Upper lobe of right lung (tissue), 1 donor: ENCODE results near the gene RETREG1. TPM values are rescaled to one million over a fixed set of nuclear protein-coding genes. Genes with fewer than 3 reads are reported as not detected.

Source experiments
- ATAC-seq: fragments of 200-7000 bp; cut with Tn5 transposase; one replicate; pipeline ENCODE4 v1.9.1; 2020; ENCODE audit warnings: mild to moderate bottlenecking, moderate library complexity
- DNase-seq: peaks from one replicate; pipeline ENCODE4 v3.0.0-alpha.2; 2020
- H3K27ac ChIP-seq: fragments of 200-600 bp; one replicate; pipeline ENCODE4 v1.8.0; 2022
- H3K27me3 ChIP-seq: fragments of 200-600 bp; one replicate; pipeline ENCODE4 v1.8.0; 2022; ENCODE audit warnings: mild to moderate bottlenecking
- H3K36me3 ChIP-seq: fragments of 200-600 bp; one replicate; pipeline ENCODE4 v1.8.0; 2022
- H3K4me1 ChIP-seq: fragments of 200-600 bp; one replicate; pipeline ENCODE4 v1.8.0; 2022
- H3K4me3 ChIP-seq: fragments of 200-600 bp; one replicate; pipeline ENCODE4 v1.8.0; 2022; ENCODE audit warnings: mild to moderate bottlenecking
- H3K9me3 ChIP-seq: fragments of 200-600 bp; one replicate; pipeline ENCODE4 v1.8.0; 2022
- intact Hi-C: fragments of 100-400 bp; cut with DNase I; formaldehyde crosslinking; loops from one replicate; pipeline ENCODE4 v1.11.0; 2022
- total RNA-seq: library from RNA; stranded (reverse); fragmentation: NEBNext Ultra II Directional; extraction: Animal tissue kit (Norgen Biotek cat#: 25700); gene quantifications from one replicate; pipeline ENCODE4 v1.2.1, GENCODE V29; 2021
- TF ChIP-seq, protein P1 (sequence below): fragments of 200-600 bp; IDR thresholded peaks from one replicate; pipeline ENCODE4 v1.8.0; 2022; ENCODE audit warnings: antibody characterized with exemption
- donor health status: DM: no; HTN: yes; CAD: no; lungs with severe emphysema.

The RETREG1 gene
- total RNA-seq, 1 donor from 2014 or later, result 22.8 TPM

DNA sequence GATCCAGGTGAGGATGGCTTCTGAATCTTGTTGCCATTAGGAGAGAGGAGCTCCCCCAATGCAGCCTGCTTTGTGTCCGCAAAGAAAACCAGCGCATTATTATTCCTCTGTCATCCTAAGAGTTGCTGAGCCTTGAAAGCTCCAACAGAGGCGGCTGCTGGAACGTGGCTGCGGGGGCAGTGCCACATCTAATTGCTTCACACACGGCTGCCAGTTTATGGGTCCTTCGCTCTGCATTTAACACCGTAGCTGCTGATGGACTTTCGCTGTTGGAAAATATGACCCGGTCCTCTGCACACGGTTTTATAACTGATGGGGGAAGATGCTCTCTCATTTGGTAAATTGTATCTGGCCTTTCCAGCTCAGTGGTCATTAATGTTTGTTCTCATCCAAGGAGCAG lies 189.2 kb downstream of the RETREG1 start:
- no peaks in the 10 kb centered on the region for H3K36me3 ChIP-seq
- intact Hi-C loops, result no loop called here
- DNase-seq (no peak), ATAC-seq (no peak)
- H3K9me3 ChIP-seq, result no peaks in the 10 kb centered on the region
- H3K4me3 ChIP-seq, result no peak overlapping the region
- TF ChIP-seq, protein P1, sequence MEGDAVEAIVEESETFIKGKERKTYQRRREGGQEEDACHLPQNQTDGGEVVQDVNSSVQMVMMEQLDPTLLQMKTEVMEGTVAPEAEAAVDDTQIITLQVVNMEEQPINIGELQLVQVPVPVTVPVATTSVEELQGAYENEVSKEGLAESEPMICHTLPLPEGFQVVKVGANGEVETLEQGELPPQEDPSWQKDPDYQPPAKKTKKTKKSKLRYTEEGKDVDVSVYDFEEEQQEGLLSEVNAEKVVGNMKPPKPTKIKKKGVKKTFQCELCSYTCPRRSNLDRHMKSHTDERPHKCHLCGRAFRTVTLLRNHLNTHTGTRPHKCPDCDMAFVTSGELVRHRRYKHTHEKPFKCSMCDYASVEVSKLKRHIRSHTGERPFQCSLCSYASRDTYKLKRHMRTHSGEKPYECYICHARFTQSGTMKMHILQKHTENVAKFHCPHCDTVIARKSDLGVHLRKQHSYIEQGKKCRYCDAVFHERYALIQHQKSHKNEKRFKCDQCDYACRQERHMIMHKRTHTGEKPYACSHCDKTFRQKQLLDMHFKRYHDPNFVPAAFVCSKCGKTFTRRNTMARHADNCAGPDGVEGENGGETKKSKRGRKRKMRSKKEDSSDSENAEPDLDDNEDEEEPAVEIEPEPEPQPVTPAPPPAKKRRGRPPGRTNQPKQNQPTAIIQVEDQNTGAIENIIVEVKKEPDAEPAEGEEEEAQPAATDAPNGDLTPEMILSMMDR, result no peak
- no peaks in the 10 kb centered on the region for H3K4me1 ChIP-seq
- H3K27me3 ChIP-seq, result no peaks in the 10 kb centered on the region
- no peak overlapping the region for H3K27ac ChIP-seq

Other genes with a start within 250 kb of the RETREG1 start
- 28.0 TPM for gene ZNF622, start 151.2 kb downstream of the RETREG1 start, total RNA-seq